ENCODE data around the gene COL7A1.

GRCh38 chr3:48587686-48588085 lies 7.4 kb downstream of the COL7A1 start:
- no peak for TF ChIP-seq ZBTB21 (CRISPR knock-in tag; IDR thresholded peaks at IDR 0.05; ENCODE audit: borderline replicate concordance)
- TF ChIP-seq PRDM15 (CRISPR knock-in tag; IDR thresholded peaks at IDR 0.05): no peak
- no peak for TF ChIP-seq USF1 (CRISPR knock-in tag; IDR thresholded peaks at IDR 0.05)
- TF ChIP-seq, protein P1, sequence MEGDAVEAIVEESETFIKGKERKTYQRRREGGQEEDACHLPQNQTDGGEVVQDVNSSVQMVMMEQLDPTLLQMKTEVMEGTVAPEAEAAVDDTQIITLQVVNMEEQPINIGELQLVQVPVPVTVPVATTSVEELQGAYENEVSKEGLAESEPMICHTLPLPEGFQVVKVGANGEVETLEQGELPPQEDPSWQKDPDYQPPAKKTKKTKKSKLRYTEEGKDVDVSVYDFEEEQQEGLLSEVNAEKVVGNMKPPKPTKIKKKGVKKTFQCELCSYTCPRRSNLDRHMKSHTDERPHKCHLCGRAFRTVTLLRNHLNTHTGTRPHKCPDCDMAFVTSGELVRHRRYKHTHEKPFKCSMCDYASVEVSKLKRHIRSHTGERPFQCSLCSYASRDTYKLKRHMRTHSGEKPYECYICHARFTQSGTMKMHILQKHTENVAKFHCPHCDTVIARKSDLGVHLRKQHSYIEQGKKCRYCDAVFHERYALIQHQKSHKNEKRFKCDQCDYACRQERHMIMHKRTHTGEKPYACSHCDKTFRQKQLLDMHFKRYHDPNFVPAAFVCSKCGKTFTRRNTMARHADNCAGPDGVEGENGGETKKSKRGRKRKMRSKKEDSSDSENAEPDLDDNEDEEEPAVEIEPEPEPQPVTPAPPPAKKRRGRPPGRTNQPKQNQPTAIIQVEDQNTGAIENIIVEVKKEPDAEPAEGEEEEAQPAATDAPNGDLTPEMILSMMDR (IDR thresholded peaks at IDR 0.05): no peak
- TF ChIP-seq NR1H2 (CRISPR knock-in tag; IDR thresholded peaks at IDR 0.05): no peak
- TF ChIP-seq ZNF671 (CRISPR knock-in tag; IDR thresholded peaks at IDR 0.05): no peak
- TF ChIP-seq, protein P2, sequence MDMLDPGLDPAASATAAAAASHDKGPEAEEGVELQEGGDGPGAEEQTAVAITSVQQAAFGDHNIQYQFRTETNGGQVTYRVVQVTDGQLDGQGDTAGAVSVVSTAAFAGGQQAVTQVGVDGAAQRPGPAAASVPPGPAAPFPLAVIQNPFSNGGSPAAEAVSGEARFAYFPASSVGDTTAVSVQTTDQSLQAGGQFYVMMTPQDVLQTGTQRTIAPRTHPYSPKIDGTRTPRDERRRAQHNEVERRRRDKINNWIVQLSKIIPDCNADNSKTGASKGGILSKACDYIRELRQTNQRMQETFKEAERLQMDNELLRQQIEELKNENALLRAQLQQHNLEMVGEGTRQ (CRISPR knock-in tag; IDR thresholded peaks at IDR 0.05): no peak
- TF ChIP-seq, protein P3, sequence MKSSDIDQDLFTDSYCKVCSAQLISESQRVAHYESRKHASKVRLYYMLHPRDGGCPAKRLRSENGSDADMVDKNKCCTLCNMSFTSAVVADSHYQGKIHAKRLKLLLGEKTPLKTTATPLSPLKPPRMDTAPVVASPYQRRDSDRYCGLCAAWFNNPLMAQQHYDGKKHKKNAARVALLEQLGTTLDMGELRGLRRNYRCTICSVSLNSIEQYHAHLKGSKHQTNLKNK (CRISPR knock-in tag; IDR thresholded peaks at IDR 0.05): no peak
- TF ChIP-seq, protein P4, sequence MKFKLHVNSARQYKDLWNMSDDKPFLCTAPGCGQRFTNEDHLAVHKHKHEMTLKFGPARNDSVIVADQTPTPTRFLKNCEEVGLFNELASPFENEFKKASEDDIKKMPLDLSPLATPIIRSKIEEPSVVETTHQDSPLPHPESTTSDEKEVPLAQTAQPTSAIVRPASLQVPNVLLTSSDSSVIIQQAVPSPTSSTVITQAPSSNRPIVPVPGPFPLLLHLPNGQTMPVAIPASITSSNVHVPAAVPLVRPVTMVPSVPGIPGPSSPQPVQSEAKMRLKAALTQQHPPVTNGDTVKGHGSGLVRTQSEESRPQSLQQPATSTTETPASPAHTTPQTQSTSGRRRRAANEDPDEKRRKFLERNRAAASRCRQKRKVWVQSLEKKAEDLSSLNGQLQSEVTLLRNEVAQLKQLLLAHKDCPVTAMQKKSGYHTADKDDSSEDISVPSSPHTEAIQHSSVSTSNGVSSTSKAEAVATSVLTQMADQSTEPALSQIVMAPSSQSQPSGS (CRISPR knock-in tag; IDR thresholded peaks at IDR 0.05; ENCODE audit: borderline replicate concordance, low read depth): no peak
- TF ChIP-seq FOXJ3 (CRISPR knock-in tag; IDR thresholded peaks at IDR 0.05; ENCODE audit: borderline replicate concordance): no peak
- no peak for TF ChIP-seq MAX (CRISPR knock-in tag; IDR thresholded peaks at IDR 0.05)
- TF ChIP-seq CREM (CRISPR knock-in tag; IDR thresholded peaks at IDR 0.05): no peak
